ENCODE measurements around the gene PCDHA1.

The PCDHA1 gene

DNA sequence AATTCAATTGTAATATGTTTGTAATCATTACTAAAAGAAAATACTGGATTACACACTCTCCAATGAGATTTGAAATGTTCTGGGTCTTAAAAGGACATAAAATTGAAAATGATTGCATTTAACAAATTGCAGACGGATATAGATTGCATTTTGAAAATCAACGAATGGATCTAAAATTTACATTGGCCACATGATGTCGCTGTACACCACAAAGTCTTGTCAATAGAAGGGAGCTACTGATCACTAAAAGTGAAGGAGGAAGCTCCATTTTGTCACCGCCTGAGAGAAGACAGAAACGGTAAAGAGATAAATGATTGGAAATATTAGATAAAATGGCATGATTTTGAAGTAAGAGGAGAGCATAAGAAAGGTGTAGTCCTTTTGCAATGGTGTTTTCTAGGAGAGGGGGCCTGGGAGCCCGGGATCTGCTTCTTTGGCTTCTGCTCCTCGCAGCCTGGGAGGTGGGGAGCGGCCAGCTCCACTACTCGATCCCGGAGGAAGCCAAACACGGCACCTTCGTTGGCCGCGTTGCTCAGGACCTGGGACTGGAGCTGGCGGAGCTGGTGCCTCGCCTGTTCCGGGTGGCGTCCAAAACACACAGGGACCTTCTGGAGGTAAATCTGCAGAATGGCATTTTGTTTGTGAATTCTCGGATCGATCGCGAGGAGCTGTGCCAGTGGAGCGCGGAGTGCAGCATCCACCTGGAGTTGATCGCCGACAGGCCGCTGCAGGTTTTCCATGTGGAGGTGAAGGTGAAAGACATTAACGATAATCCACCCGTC lies at the start of gene PCDHA1:
Gene PCDHA1 (plus strand): TSS at position 236 of the 782 bp plus-strand sequence.
- H3K4me3 ChIP-seq (ENCODE audit: low read depth, low read length): no peak within 1 kb of the TSS
- DNase-seq (ENCODE audit: low read depth): no peak
- TF ChIP-seq, protein P1, sequence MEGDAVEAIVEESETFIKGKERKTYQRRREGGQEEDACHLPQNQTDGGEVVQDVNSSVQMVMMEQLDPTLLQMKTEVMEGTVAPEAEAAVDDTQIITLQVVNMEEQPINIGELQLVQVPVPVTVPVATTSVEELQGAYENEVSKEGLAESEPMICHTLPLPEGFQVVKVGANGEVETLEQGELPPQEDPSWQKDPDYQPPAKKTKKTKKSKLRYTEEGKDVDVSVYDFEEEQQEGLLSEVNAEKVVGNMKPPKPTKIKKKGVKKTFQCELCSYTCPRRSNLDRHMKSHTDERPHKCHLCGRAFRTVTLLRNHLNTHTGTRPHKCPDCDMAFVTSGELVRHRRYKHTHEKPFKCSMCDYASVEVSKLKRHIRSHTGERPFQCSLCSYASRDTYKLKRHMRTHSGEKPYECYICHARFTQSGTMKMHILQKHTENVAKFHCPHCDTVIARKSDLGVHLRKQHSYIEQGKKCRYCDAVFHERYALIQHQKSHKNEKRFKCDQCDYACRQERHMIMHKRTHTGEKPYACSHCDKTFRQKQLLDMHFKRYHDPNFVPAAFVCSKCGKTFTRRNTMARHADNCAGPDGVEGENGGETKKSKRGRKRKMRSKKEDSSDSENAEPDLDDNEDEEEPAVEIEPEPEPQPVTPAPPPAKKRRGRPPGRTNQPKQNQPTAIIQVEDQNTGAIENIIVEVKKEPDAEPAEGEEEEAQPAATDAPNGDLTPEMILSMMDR (IDR thresholded peaks at IDR 0.05; ENCODE audit: low read depth, low read length, missing control alignments): no peak

DNA sequence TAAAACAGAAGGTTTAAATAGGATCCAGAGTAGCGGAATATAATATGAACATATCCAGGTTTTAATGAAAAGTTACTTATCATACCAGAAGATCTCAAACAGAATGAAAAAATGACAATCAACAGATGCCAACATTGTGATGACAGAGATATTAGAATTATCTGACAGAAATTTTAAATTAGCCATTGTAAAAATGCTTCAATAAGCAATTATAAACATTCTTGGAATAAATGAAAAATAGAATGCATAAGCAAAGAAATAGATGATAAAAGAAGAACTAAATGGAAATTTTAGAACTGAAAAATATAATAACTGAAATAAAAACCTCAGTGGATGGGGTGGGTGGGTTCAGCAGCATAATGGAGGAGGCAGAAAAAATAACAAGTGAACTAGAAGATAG lies 48.5 kb upstream of the PCDHA1 start:
- H3K4me3 ChIP-seq (ENCODE audit: low read depth, low read length): no peak overlapping the region
- TF ChIP-seq, protein P1 (IDR thresholded peaks at IDR 0.05; ENCODE audit: low read depth, low read length, missing control alignments): no peak
- DNase-seq (ENCODE audit: low read depth): no peak

DNA sequence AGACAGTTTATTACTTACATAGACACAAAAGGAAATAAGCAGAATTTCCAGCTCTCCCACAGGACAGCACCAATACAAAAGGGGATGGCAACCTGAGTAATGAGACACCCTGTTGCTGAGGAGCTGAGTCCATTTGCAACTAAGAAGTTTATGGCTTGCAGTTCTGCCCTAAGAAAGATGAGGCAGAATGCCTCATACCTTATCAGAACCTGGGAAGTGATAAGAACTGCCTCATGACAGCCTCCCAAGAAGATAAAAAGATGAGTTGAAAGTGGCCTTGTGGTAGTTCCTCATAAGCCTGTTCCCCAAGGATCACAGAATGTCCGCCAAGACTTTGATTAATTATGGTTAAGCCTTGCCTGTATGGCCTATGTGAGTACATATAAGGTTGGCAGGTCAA lies 44.0 kb upstream of the PCDHA1 start:
- TF ChIP-seq, protein P1 (IDR thresholded peaks at IDR 0.05; ENCODE audit: low read depth, low read length, missing control alignments): no peak
- DNase-seq (ENCODE audit: low read depth): no peak
- H3K4me3 ChIP-seq (ENCODE audit: low read depth, low read length): no peak overlapping the region

DNA sequence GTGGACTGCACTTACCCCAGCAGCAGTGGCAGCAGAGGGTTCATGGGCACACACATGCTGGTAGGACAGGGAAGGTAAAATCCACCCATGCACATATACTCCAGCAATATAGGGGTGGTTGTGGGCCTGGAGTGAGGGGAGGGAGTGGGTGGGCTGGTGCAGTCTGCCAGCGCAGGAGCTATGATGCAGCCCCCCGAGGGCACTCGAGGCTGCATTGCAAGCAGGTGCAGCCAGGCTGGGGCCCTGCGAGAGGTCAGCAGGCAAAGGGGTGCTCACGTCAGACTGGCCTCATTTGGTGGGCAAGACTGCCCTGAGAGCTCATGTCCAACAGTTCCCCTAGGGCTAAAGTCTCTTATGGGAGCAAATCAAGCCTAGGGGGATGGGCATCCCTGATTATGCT lies 32.4 kb upstream of the PCDHA1 start:
- no peak for DNase-seq (ENCODE audit: low read depth)
- TF ChIP-seq, protein P1 (IDR thresholded peaks at IDR 0.05; ENCODE audit: low read depth, low read length, missing control alignments): no peak
- no peak overlapping the region for H3K4me3 ChIP-seq (ENCODE audit: low read depth, low read length)

DNA sequence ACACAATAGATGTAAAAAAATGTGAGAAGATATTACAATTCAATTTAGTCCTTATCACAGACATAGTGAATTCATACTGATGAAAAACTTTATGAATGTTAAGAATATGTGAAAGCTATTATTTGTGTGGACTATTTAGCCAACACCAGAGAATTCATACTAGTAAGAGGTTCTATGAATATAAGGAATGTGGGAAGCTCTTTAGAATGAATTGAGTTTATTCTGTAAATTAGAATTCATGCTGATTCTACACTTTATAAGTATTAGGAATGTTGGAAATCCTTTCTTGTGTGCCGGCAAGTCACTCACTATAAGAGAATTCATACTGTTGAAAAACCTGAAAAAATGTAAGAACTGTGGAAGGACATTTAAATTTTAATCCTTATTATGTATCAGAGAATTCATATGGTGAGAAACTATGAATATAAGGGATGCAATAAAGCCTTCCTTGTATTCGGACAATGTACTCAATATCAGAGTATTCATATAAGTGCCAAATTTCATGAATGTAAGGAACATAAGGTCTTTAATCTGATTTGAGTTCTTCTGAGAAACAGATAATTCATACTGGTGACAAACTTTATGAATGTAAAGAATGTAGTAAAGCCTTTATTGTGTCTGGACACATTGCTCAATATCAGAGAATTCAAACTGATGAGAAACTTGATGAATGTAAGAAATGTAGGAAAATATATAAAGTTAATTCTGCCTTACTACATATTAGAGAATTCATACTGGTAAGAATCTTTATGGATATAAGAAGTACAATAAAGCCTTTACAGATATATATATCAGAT lies 21.6 kb upstream of the PCDHA1 start:
- TF ChIP-seq, protein P1 (IDR thresholded peaks at IDR 0.05; ENCODE audit: low read depth, low read length, missing control alignments): no peak
- DNase-seq (ENCODE audit: low read depth): no peak
- H3K4me3 ChIP-seq (ENCODE audit: low read depth, low read length): no peak overlapping the region

DNA sequence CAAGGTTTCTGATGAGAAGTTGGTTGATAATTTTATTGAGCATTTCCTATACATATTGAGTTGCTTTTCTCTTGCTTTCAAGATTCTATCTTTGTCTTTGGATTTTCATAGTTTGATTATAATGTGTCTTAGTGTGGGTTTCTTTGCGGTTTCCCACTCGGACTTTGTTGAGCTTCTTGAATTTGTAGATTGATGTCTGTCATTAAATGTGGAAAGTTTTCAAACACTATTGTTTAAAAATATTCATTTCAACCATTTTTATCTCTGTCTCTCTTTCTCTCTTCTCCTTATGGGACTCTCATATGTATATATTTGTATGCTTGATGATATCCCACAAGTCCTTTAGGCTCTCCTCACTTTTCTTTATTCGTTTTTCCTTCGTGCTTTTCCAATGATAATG lies 18.5 kb upstream of the PCDHA1 start:
- H3K4me3 ChIP-seq (ENCODE audit: low read depth, low read length): no peak overlapping the region
- TF ChIP-seq, protein P1 (IDR thresholded peaks at IDR 0.05; ENCODE audit: low read depth, low read length, missing control alignments): no peak
- DNase-seq (ENCODE audit: low read depth): no peak
